HG03095 (cell line): ENCODE measurements around the gene C21orf58.

Experiments
- ATAC-seq: cut with Tn5 transposase; IDR thresholded peaks from one replicate; pipeline ENCODE4 v1.9.1; 2021; ENCODE audit warnings: moderate library complexity; ENCODE audit not compliant: unreplicated experiment

Gene C21orf58

DNA sequence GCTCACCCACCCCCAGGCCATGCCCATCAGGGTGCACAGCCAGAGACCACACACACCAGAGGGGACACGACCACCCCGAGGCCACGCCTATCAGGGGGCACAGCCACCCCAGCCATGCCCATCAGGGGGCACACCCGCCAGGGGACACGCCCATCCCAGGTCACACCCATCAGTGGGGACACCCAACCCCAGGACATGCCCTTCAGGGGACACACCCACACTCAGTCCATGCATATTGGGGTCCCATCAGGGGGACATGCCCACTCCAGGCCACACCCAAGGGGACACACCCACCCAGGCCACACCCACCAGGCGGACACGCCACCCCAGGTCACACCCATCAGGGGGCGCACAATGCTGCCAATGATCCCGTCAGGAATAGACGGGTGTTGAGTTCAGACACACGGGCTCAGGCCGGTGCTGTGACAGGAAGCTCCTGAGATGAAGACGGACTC is 59.0 kb downstream of the C21orf58 start:
- ATAC-seq: no peak

DNA sequence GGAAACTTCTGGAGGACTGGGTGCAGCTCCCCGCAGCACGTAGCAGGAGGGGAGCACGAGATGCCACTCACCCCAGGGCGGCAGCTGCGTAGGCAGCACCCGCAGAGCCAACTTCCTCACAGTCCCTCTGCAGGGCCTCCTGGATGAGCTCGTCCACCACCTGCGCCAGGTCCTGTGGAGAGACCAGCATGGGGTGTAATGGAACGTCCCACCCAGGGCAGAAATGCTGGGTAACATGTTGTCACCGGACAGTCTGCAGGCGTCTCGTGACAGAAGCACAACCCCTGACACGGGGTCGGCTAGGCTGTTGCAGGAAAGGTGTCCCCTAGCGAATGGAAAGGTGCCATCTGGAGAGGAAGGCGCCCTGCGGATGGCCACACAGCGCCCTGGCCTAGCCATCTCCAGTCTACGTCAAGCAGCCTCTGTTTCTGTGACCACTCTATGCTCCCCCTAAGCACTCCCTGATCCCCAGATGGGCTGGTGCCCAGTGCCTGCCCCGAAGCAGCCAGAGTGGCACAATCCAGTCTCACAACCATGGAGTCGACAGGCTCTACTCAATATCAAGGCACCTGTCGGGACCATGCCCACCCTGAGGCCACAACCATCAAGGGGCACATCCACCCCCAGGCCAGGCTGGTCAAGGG is 59.5 kb downstream of the C21orf58 start:
- ATAC-seq: no peak

DNA sequence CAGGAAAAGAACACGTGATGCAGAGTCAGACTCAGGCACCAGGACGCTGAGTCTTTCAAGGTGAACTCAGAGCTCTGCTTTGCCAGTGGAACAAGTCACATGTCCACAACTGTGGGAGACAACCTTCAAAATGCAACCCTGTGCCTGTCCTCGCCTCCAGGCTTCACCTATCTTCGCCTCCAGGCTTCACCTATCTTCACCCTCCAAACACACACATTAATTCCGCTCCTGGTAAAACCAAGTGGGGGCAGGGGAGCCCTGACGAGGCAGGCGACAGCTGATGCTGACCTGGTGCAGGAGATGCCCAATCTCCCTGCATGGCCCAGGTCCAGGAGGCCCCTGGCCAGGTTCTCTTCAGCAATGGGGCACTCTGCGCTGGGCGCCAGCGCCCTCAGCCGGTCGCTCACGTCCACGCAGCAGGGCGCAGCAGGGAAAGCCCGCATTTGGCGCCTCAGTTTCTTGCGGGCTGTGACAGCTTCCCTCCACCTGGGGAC is 67.1 kb downstream of the C21orf58 start:
- no peak for ATAC-seq

DNA sequence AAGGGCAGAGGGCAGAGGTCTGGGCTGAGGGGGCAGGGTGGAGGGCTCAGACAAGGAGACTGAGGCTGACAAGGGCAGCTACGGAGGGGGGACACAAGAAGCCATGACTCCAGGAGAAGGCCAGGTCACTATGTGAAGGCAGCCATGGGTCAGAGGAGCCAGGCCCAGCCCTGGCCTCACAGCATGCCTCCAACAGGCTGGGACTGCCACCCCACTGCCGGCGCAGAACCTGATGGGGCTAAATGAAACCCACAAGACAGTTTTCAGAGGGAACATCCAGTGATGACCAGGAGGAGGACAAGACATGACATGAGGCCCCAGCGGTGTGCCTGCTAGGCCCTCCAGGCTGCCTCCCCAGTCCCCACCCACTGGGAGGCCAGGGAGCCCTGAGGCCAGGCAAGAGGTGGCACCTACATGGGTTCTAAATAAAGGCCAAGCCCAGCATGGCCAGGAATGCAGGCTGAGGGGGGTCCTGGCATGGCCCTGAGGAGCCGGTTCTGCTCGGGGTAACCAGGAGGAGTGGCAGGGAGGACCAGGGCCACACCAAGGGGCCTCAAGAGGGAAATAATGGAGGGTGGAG is 67.8 kb downstream of the C21orf58 start:
- no peak for ATAC-seq

DNA sequence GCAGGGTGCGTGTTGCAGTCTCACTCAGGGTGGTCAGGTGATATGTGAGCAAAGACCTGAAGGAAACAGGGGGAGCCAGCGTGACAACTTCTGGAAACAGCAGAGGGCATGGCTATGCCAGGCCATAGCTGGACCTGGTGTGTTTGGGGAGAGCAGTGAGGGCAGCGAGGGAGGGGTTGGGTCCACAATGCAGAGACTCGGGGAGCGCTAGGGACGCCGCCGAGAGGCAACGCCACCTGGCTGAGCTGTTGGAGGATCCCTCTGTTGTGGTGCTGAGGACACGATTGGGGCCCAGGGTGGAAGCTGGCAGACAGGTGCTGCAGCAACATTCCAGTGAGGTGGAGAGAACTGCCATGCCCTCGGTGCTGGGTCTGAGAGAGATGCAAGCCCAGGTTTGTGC is 68.5 kb downstream of the C21orf58 start:
- ATAC-seq: no peak

DNA sequence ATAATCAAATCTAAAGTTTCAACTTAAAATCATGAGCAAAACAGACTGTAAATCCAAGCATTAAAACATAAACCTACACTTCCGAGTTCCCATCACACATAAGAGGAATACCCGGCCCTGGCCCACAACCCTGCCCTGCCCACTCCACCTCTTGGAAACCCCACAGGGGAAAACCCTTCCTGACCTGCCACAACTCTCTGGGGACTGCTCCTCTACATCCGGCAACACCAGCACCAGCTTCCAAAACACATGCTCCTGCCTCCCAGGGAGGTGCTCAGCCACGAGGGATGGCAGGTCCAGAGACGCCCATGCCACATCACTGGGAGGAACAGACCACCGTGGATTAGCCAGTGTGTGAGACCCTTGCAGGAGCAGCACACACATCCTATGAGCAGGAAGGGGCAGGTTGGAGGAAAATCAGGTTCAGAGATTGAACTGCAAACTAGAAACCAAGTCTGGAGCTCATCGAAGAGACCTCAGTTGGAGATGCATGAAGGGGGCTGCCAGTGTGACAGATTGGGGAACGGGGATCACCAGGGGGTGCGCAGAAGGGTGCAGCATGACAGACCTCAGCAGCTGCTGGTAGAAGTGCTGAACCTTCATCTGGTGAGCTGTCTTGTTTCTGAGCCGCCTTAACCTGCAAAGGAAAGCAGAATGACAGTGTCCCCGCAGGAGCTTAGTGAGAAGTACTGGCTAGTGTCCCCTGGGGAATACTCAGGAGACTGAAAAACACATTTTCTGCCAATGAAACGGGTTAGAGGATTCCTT is 69.3 kb downstream of the C21orf58 start:
- no peak for ATAC-seq

DNA sequence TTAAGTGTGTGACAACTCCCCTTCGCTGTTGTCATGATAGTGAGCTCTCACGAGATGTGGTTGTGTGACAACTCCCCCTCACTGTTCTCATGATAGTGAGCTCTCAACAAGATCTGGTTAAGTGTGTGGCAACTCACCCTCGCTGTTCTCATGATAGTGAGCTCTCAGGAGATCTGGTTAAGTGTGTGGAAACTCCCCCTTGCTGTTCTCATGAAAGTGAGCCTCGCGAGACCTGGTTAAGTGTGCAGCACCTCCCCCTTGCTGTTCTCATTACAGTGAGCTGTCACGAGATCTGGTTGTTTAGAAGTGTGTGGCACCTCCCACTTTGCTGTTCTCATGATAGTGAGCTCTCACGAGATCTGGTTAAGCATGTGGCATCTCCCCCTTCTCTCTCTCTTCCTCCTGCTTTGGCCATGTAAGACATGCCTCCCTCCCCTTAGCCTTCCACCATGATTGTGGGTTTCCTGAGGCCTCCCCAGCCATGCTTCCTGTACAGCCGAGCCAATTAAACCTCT is 70.0 kb downstream of the C21orf58 start:
- ATAC-seq: peak; percentile 51

DNA sequence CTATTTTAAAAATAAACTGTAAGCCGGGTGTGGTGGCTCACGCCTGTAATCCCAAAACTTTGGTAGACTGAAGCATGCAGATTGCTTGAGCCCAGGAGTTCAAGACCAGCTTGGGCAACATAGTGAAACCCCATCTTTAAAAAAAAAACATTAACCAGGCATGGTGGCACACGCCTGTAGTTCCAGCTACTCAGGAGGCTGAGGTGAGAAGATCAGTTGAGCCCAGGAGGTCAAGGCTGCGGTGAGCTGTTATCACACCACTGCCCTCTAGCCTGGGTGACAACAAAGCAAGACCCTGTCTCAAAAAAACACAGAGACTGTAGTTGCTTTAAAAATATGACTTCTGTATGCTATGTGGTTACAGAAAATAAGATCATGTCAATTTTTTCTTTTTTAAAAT is 70.8 kb downstream of the C21orf58 start:
- ATAC-seq: no peak
